Cardiac fibroblast (primary cell): ENCODE measurements around the gene KCNN2.

Experiments
- DNase-seq, 2 donors: peaks; one replicate each; pipeline versions ENCODE4 v3.0.0 to v3.0.0-alpha.2; 2010; ENCODE audit warnings: low read depth in 2 of 2
- H3K4me3 ChIP-seq, 2 donors: replicated peaks in 1 of 2; 1 replicate in 1 of 2; 2 replicates in 1 of 2; pipeline ENCODE4 v1.5.1; 2011; ENCODE audit warnings: low read depth in 2 of 2, low read length in 2 of 2, mild to moderate bottlenecking in 2 of 2, moderate library complexity in 1 of 2
- TF ChIP-seq, protein P1 (sequence below): IDR thresholded peaks from one replicate; pipeline ENCODE4 v1.5.1; 2011; ENCODE audit warnings: low read depth, mild to moderate bottlenecking, low read length, inconsistent platforms

The KCNN2 gene

DNA sequence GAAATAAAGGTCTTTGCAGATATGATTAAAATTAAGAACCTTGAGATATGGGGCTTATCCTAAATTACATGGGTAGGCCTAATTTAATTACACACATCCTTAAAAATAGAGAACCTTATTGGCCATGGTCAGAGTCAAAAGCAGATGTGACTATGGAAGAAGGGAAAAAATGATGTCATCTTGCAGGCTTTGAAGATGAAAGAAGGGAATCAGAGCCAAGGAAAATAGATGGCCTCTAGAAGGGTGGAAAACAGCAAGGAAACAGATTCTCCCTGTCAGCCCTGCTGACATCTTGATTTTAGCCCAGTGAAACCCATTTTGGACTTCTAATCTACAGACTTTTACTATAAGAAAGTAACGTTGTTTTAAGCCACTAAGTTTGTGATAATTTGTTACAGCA is 37.6 kb upstream of the KCNN2 start:
- TF ChIP-seq, protein P1, sequence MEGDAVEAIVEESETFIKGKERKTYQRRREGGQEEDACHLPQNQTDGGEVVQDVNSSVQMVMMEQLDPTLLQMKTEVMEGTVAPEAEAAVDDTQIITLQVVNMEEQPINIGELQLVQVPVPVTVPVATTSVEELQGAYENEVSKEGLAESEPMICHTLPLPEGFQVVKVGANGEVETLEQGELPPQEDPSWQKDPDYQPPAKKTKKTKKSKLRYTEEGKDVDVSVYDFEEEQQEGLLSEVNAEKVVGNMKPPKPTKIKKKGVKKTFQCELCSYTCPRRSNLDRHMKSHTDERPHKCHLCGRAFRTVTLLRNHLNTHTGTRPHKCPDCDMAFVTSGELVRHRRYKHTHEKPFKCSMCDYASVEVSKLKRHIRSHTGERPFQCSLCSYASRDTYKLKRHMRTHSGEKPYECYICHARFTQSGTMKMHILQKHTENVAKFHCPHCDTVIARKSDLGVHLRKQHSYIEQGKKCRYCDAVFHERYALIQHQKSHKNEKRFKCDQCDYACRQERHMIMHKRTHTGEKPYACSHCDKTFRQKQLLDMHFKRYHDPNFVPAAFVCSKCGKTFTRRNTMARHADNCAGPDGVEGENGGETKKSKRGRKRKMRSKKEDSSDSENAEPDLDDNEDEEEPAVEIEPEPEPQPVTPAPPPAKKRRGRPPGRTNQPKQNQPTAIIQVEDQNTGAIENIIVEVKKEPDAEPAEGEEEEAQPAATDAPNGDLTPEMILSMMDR = no peak
- no peak for DNase-seq
- H3K4me3 ChIP-seq = no peak overlapping the region

DNA sequence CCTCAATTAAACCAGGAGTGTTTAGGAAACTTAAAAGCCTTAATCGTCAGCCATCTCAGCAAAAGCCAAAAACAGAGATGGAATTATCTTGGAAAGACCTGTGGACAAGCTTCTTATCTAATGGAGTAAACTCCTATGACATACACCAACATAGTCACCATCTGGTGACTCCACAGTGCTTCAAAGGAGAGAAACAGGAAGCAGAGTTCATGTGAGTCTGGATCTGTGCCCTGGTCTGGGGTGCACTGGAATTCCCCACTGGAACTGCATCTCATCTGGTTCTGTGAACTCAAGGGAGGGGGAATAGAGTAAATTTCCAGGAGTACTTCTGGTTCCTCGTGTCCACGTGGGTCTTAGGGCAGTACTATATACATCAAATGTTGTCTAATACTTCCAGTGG is 36.3 kb upstream of the KCNN2 start:
- DNase-seq = peak; percentile 4 to 8
- TF ChIP-seq, protein P1 = no peak
- H3K4me3 ChIP-seq = no peak overlapping the region

DNA sequence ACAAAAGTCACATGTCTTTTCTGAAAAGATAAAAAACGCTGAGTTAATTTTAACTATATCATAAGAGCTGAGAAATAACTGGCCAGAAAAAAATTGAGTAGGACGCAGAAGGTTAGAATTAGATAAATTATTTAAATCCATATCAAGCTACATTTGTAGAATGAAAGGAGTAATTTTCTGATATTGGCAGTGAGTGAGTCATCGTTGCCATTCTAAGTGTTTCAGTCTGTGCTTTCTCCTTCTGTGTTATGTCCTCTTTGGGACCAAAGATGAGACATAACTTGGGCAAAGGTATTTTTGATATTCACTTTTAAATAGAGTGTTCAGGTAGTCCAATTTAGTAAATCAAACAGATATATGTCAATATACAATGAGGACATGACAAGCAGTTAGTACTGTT is 34.4 kb upstream of the KCNN2 start:
- TF ChIP-seq, protein P1 = no peak
- H3K4me3 ChIP-seq = no peak overlapping the region
- no peak for DNase-seq

DNA sequence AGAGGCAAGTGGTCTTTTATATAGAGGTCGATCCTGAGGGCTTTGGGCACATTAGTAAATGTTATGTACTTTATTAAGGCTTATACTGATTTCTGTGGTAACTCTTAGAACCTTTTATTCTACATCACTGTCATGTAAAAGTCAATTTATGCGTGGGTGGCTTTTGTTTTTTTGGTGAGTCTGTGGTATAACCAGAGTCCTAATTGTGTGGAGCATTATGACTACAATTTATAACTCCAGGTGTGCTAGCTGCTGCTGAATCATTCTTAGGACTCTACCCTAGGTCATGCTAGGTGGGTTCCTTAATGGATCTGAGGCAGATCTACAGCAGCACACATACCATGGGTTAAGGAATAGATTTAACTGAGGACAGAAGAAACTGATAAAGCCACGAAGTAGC is 33.9 kb upstream of the KCNN2 start:
- TF ChIP-seq, protein P1 = no peak
- DNase-seq = no peak
- no peak overlapping the region for H3K4me3 ChIP-seq

DNA sequence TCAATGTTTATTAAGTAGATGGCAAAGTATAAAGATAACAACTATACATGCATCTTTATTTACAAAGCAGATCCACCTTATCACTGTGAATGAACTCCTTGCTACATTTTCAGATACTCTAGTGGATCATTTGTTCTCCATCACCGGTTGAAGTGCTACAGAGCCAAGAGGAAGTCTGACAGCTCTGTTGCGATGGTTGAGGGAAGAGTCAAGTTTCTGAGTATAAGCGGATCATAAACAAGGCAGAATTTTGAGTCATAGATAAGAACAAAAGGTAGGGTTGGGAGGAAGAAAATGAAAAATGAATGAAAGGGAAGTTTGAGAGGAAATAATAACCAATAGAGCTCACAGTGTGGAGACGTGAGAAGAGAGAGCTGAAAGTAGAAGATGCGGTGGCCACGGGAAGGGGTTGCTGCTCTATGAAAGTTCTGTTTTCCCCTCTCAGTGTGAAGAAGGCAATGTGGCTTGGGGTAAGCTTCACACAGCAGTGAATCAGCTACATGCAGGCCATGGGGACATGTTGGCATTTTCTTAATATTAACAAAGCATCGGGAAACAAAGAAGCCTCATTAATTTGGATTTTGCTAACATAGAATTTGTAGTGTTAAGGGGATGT is 30.8 kb upstream of the KCNN2 start:
- no peak for DNase-seq
- H3K4me3 ChIP-seq = no peak overlapping the region
- TF ChIP-seq, protein P1 = no peak

DNA sequence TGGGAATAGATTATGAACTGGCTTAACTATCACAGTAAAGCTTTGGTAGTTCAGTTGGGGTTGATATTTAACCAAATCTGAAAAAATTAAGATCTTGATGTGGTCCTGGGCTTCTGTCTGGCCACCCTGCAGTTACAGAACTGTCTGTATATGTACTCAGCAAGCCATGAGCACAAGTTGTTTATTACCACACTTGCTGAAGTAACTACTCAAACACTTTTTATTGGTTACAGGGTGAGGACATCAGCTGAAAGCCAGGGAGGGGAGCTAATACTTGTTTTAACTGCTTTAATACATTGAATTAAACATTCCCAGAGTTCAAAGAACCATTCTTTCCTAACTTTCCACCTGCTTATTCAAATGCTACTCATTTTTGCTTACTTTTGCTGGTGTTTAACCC is 29.4 kb upstream of the KCNN2 start:
- no peak overlapping the region for H3K4me3 ChIP-seq
- no peak for DNase-seq
- TF ChIP-seq, protein P1 = no peak

DNA sequence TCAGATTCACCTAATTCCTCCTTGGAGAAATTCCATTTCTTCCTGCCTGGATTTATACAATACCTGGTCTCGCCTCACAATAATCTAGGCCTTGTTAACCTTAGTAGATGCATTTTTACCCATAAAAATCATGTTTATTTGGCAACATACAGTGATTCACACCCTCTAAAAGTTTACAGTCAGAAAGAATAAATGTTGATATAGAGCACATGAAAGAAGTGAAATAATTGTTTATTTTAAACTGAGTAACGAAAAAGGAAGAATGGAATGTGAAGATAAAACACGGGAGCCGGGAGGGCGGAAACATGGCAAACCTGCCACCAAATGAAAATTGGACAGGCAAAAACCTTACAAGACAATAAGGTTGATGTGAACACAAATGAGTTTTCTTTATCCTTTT is 28.9 kb upstream of the KCNN2 start:
- TF ChIP-seq, protein P1 = no peak
- H3K4me3 ChIP-seq = no peak overlapping the region
- no peak for DNase-seq
